Body of pancreas (tissue), 4 donors: ENCODE measurements around the gene PATJ.
"Not testable (repeated sequence)": the region's sequence is repeated elsewhere in the genome, so short reads cannot be mapped to it uniquely, and the experiment has no call there.

ENCODE experiments used
- CTCF ChIP-seq, 7 experiments: fragments of 450-650 bp in 4 of 7; fragments of 200-600 bp in 3 of 7; sonication (generic) in 3 of 7; IDR thresholded peaks; one replicate each; pipeline ENCODE4 v1.5.1; 2016 to 2019; ENCODE audit warnings: antibody characterized with exemption in 7 of 7
- POLR2A ChIP-seq, 3 donors: fragments of 450-650 bp; IDR thresholded peaks; one replicate each; pipeline ENCODE4 v1.6.1; 2016; ENCODE audit warnings: antibody characterized with exemption in 3 of 3, mild to moderate bottlenecking in 2 of 3

GRCh38 chr1:61890435-61890834, 148.2 kb downstream of the PATJ start:
- not testable (repeated sequence) for TF ChIP-seq POLR2A, CTCF (IDR thresholded peaks at IDR 0.05)
